NCI-H2196 (cell line): ENCODE data around the gene LIG1.
"Not testable (repeated sequence)": the region's sequence is repeated elsewhere in the genome, so short reads cannot be mapped to it uniquely, and the experiment has no call there.

Experiments
- DNase-seq: peaks from one replicate; lab custom pipeline; 2025; ENCODE audit not compliant: unreplicated experiment; lab: John Stamatoyannopoulos, UW

The LIG1 gene

GRCh38 chr19:48085904-48086864, 84.0 kb downstream of the LIG1 start:
- DNase-seq: no peak

GRCh38 chr19:48085076-48085475, 85.1 kb downstream of the LIG1 start:
- no peak for DNase-seq

GRCh38 chr19:48081106-48081505, 89.0 kb downstream of the LIG1 start:
- DNase-seq: no peak

- not testable (repeated sequence) for DNase-seq
Measured at GRCh38 chr19:48070177-48070769, 99.9 kb downstream of the LIG1 start.

GRCh38 chr19:48069435-48069834, 100.7 kb downstream of the LIG1 start:
- DNase-seq: no peak
